GOT3 (cell line): ENCODE measurements around the gene LIMK2.
"Not testable (repeated sequence)": the region's sequence is repeated elsewhere in the genome, so short reads cannot be mapped to it uniquely, and the experiment has no call there.

ENCODE experiments used
- DNase-seq: peaks from one replicate; lab custom pipeline; 2025; ENCODE audit warnings: mixed read lengths; lab: John Stamatoyannopoulos, UW

The LIMK2 gene

GRCh38 chr22:31211482-31211861 lies 626 bp upstream of the LIMK2 start:
- DNase-seq = no peak

- no peak for DNase-seq
Observed at GRCh38 chr22:31212783-31213629, 908 bp downstream of the LIMK2 start.

- no peak for DNase-seq
Observed at GRCh38 chr22:31215018-31215535, 3.0 kb downstream of the LIMK2 start.

- no peak for DNase-seq
Observed at GRCh38 chr22:31218565-31219262, 6.6 kb downstream of the LIMK2 start.

- DNase-seq = no peak
Observed at GRCh38 chr22:31221084-31221483, 9.0 kb downstream of the LIMK2 start.

GRCh38 chr22:31222736-31223135 lies 10.6 kb downstream of the LIMK2 start:
- no peak for DNase-seq

- no peak for DNase-seq
Observed at GRCh38 chr22:31223786-31224191, 11.7 kb downstream of the LIMK2 start.

- DNase-seq = not testable (repeated sequence)
Observed at GRCh38 chr22:31224691-31225090, 12.6 kb downstream of the LIMK2 start.

GRCh38 chr22:31227186-31227585 lies 15.1 kb downstream of the LIMK2 start:
- no peak for DNase-seq

GRCh38 chr22:31229402-31230079 lies 17.4 kb downstream of the LIMK2 start:
- no peak for DNase-seq

- DNase-seq = no peak
Observed at GRCh38 chr22:31230155-31230870, 18.2 kb downstream of the LIMK2 start.

GRCh38 chr22:31230871-31231621 lies 18.9 kb downstream of the LIMK2 start:
- no peak for DNase-seq

GRCh38 chr22:31233001-31233400 lies 20.9 kb downstream of the LIMK2 start:
- no peak for DNase-seq

GRCh38 chr22:31235081-31235480 lies 23.0 kb downstream of the LIMK2 start:
- DNase-seq = no peak

- DNase-seq = not testable (repeated sequence)
Observed at GRCh38 chr22:31236044-31236443, 23.9 kb downstream of the LIMK2 start.

GRCh38 chr22:31238057-31238456 lies 26.0 kb downstream of the LIMK2 start:
- DNase-seq = no peak

- no peak for DNase-seq
Observed at GRCh38 chr22:31239771-31240370, 27.8 kb downstream of the LIMK2 start.

- DNase-seq = no peak
Observed at GRCh38 chr22:31241200-31241599, 29.1 kb downstream of the LIMK2 start.

GRCh38 chr22:31241936-31242335 lies 29.8 kb downstream of the LIMK2 start:
- no peak for DNase-seq

GRCh38 chr22:31243339-31244045 lies 31.4 kb downstream of the LIMK2 start:
- no peak for DNase-seq
